PFSK-1 (cell line): ENCODE results near the gene TRPT1.

ENCODE experiments used
- FOXP2 ChIP-seq: optimal IDR thresholded peaks from 2 replicates; pipeline ENCODE3; 2011; ENCODE audit warnings: borderline replicate concordance, control low read depth, inconsistent platforms; ENCODE audit not compliant: insufficient read depth; ENCODE audit errors: extremely low read length, extremely low read depth
- POLR2AphosphoS5 ChIP-seq: IDR thresholded peaks from 2 replicates; pipeline ENCODE4 v1.6.1; 2012; ENCODE audit warnings: low read depth, mild to moderate bottlenecking, control low read depth, low read length, moderate library complexity
- SIN3A ChIP-seq: IDR thresholded peaks from 2 replicates; pipeline ENCODE4 v1.6.1; 2012; ENCODE audit warnings: mild to moderate bottlenecking, low read length, moderate library complexity, borderline replicate concordance; ENCODE audit not compliant: insufficient read depth
- TAF1 ChIP-seq: IDR thresholded peaks from 2 replicates; pipeline ENCODE4 v1.6.1; 2012; ENCODE audit warnings: low read length, control low read depth, borderline replicate concordance; ENCODE audit not compliant: insufficient read depth
- TF ChIP-seq, protein P1 (sequence below), 2 experiments: IDR thresholded peaks; 2 replicates each; pipeline versions ENCODE4 v1.6.1 to v1.8.0; 2011 to 2012; ENCODE audit warnings: low read depth in 2 of 2, low read length in 2 of 2, control low read depth in 1 of 2, inconsistent platforms in 1 of 2, mild to moderate bottlenecking in 1 of 2, moderate library complexity in 1 of 2; ENCODE audit not compliant: insufficient read depth in 1 of 2

TRPT1 gene

GRCh38 chr11:64261556-64262080 lies 35.6 kb upstream of the TRPT1 start:
- TF ChIP-seq TAF1: no peak
- TF ChIP-seq, protein P1, sequence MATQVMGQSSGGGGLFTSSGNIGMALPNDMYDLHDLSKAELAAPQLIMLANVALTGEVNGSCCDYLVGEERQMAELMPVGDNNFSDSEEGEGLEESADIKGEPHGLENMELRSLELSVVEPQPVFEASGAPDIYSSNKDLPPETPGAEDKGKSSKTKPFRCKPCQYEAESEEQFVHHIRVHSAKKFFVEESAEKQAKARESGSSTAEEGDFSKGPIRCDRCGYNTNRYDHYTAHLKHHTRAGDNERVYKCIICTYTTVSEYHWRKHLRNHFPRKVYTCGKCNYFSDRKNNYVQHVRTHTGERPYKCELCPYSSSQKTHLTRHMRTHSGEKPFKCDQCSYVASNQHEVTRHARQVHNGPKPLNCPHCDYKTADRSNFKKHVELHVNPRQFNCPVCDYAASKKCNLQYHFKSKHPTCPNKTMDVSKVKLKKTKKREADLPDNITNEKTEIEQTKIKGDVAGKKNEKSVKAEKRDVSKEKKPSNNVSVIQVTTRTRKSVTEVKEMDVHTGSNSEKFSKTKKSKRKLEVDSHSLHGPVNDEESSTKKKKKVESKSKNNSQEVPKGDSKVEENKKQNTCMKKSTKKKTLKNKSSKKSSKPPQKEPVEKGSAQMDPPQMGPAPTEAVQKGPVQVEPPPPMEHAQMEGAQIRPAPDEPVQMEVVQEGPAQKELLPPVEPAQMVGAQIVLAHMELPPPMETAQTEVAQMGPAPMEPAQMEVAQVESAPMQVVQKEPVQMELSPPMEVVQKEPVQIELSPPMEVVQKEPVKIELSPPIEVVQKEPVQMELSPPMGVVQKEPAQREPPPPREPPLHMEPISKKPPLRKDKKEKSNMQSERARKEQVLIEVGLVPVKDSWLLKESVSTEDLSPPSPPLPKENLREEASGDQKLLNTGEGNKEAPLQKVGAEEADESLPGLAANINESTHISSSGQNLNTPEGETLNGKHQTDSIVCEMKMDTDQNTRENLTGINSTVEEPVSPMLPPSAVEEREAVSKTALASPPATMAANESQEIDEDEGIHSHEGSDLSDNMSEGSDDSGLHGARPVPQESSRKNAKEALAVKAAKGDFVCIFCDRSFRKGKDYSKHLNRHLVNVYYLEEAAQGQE (IDR thresholded peaks at IDR 0.05; ENCODE audit: insufficient read depth in 1 of 2, low read depth in 2 of 2, low read length in 2 of 2): no peak
- TF ChIP-seq FOXP2: no peak
- no peak for TF ChIP-seq SIN3A
- TF ChIP-seq POLR2AphosphoS5: no peak

DNA sequence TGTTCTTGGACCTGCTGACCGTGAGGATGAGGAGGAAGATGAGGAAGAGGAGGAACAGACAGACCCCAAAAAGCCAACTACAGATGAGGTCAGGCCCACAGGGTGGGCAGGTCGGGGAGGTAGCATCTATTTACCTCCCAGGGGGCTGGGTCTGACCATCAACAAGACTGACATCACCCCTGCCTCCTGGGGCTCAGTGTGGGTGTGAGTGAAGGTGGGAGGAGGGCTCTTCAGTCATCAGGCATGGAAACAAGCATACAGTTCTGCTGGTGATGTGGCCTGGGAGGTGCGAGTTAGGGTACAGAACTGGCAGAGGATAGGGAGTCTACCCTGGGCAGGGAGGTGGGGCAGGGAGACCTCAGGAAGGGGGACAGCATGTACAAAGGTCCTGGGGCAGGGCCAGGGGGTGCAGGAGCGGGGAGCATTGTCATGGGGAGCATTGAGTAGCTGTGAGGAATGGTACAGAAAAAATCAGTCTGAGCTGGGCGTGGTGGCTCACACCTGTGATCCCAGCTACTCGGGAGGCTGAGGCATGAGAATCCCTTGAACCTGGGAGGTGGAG lies 34.2 kb upstream of the TRPT1 start:
- no peak for TF ChIP-seq SIN3A
- TF ChIP-seq, protein P1 (IDR thresholded peaks at IDR 0.05; ENCODE audit: insufficient read depth in 1 of 2, low read depth in 2 of 2, low read length in 2 of 2): no peak
- no peak for TF ChIP-seq FOXP2
- no peak for TF ChIP-seq TAF1
- no peak for TF ChIP-seq POLR2AphosphoS5

DNA sequence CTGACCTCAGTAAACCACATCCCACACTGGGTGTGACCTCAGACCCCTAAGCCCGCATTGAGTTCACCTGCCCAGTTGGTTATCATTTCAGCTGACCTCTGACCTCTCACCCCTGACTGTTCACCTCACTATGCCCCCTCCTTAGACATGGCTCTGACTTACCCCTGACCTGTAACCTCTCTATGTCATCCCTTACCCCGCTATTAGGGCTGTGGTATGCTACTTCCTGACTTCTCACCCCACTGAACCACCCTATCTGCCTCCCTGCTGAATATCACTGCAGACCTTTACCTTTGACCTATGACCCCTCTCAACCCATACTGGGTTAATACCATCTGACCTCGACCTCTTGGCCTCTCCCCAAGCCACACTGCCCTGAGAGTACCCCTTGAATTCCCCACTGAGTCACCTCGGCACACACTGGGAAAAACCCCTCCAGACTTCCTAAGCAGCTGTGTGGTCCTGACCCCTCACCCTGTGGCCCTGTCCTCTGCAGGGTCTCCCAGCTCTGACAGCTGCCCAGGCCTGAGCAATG lies 33.6 kb upstream of the TRPT1 start:
- no peak for TF ChIP-seq FOXP2
- TF ChIP-seq, protein P1 (IDR thresholded peaks at IDR 0.05; ENCODE audit: insufficient read depth in 1 of 2, low read depth in 2 of 2, low read length in 2 of 2): no peak
- no peak for TF ChIP-seq SIN3A
- TF ChIP-seq TAF1: no peak
- no peak for TF ChIP-seq POLR2AphosphoS5

- TF ChIP-seq POLR2AphosphoS5 (no peak), TAF1 (no peak), FOXP2 (no peak), SIN3A (no peak)
- TF ChIP-seq, protein P1 (IDR thresholded peaks at IDR 0.05; ENCODE audit: insufficient read depth in 1 of 2, low read depth in 2 of 2, low read length in 2 of 2): no peak
Observed at GRCh38 chr11:64258946-64259532, 33.1 kb upstream of the TRPT1 start.
